A673 (cell line): ENCODE results near the gene MMP24OS. TPM values are rescaled to one million over a fixed set of nuclear protein-coding genes. Genes with fewer than 3 reads are reported as not detected.

Source experiments
- BruUV-seq: library from RNA; stranded (reverse); fragments of 400-500 nt; replicated peaks from 2 replicates; lab custom pipeline; 2021; lab: Mats Ljungman, UMichigan
- CTCF ChIA-PET: fragments of 300-600 bp; sonication (Branson Sonifier 250); formaldehyde crosslinking; loops from one replicate; lab custom pipeline; 2022; ENCODE audit warnings: antibody characterized with exemption; lab: Charles Lee
- POLR2A ChIA-PET: fragments of 300-600 bp; sonication (Branson Sonifier 250); formaldehyde crosslinking; loops from one replicate; lab custom pipeline; 2022; ENCODE audit warnings: antibody characterized with exemption; ENCODE audit not compliant: low non-redundant PET; lab: Charles Lee
- DNase-seq: peaks from one replicate; pipeline ENCODE4 v3.0.0-alpha.2; 2015; ENCODE audit warnings: low spot score
- H3K27ac ChIP-seq: fragments of 200-600 bp; sonication (generic); 2 replicates; pipeline ENCODE4 v1.5.1; 2016; ENCODE audit warnings: mixed run types, low read depth, mild to moderate bottlenecking, mixed read lengths, antibody characterized with exemption, low read length; ENCODE audit not compliant: poor library complexity, severe bottlenecking
- H3K27me3 ChIP-seq: fragments of 200-600 bp; sonication (generic); replicated peaks from 2 replicates; pipeline ENCODE4 v1.6.1; 2017; ENCODE audit warnings: mixed run types, low read depth, mild to moderate bottlenecking, mixed read lengths, antibody characterized with exemption, low read length; ENCODE audit not compliant: insufficient read depth, poor library complexity
- H3K36me3 ChIP-seq: fragments of 200-600 bp; sonication (generic); 2 replicates; pipeline ENCODE4 v1.6.1; 2016; ENCODE audit warnings: mixed run types, mild to moderate bottlenecking, mixed read lengths, antibody characterized with exemption, low read length; ENCODE audit not compliant: insufficient read depth, poor library complexity, severe bottlenecking
- H3K4me1 ChIP-seq: fragments of 200-600 bp; sonication (generic); 2 replicates; pipeline ENCODE4 v1.6.1; 2017; ENCODE audit warnings: mixed run types, mild to moderate bottlenecking, mixed read lengths, antibody characterized with exemption, low read length; ENCODE audit not compliant: insufficient read depth, poor library complexity, severe bottlenecking
- H3K4me3 ChIP-seq: fragments of 200-600 bp; sonication (generic); 2 replicates; pipeline ENCODE4 v1.5.1; 2016; ENCODE audit warnings: low read depth, mixed run types, mild to moderate bottlenecking, mixed read lengths, low read length; ENCODE audit not compliant: poor library complexity, severe bottlenecking
- H3K9me3 ChIP-seq: fragments of 200-600 bp; sonication (generic); 2 replicates; pipeline ENCODE4 v1.6.1; 2016; ENCODE audit warnings: mixed run types, low read depth, mild to moderate bottlenecking, mixed read lengths, antibody characterized with exemption, low read length; ENCODE audit not compliant: poor library complexity, severe bottlenecking
- EZH2 ChIP-seq: fragments of 200-600 bp; sonication (generic); IDR thresholded peaks from 2 replicates; pipeline ENCODE4 v1.6.1; 2017; ENCODE audit warnings: borderline replicate concordance, low read depth, mild to moderate bottlenecking, mixed read lengths, antibody characterized with exemption, low read length; ENCODE audit not compliant: poor library complexity, severe bottlenecking
- intact Hi-C: fragments of 100-400 bp; cut with micrococcal nuclease; formaldehyde crosslinking; loops from one replicate; pipeline ENCODE4 v1.10.0; 2022; ENCODE audit not compliant: unreplicated experiment
- total RNA-seq: library from RNA; stranded (reverse); gene quantifications from 2 replicates; pipeline ENCODE4 v1.2.3, GENCODE V29; 2021
- TF ChIP-seq, protein P1 (sequence below): fragments of 300-800, 200-600 bp; sonication (generic); conservative IDR thresholded peaks from 2 replicates; pipeline ENCODE4 v1.5.1; 2017; ENCODE audit warnings: low read depth, mild to moderate bottlenecking, antibody characterized with exemption, low read length, moderate library complexity, mixed read lengths

The MMP24OS gene
- total RNA-seq, 1 experiment from 2014 or later, result 26.2 TPM

- H3K27ac ChIP-seq, result no peak overlapping the region
- BruUV-seq, result no TSS peak
- H3K4me3 ChIP-seq, result no peak overlapping the region
- ChIA-PET CTCF (no interaction called here), POLR2A (no interaction called here)
- H3K9me3 ChIP-seq, result no peaks in the 10 kb centered on the region
- H3K36me3 ChIP-seq, result no peaks in the 10 kb centered on the region
- DNase-seq, result no peak
- H3K4me1 ChIP-seq, result no peaks in the 10 kb centered on the region
- TF ChIP-seq EZH2, result no peak
- TF ChIP-seq, protein P1, sequence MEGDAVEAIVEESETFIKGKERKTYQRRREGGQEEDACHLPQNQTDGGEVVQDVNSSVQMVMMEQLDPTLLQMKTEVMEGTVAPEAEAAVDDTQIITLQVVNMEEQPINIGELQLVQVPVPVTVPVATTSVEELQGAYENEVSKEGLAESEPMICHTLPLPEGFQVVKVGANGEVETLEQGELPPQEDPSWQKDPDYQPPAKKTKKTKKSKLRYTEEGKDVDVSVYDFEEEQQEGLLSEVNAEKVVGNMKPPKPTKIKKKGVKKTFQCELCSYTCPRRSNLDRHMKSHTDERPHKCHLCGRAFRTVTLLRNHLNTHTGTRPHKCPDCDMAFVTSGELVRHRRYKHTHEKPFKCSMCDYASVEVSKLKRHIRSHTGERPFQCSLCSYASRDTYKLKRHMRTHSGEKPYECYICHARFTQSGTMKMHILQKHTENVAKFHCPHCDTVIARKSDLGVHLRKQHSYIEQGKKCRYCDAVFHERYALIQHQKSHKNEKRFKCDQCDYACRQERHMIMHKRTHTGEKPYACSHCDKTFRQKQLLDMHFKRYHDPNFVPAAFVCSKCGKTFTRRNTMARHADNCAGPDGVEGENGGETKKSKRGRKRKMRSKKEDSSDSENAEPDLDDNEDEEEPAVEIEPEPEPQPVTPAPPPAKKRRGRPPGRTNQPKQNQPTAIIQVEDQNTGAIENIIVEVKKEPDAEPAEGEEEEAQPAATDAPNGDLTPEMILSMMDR, result no peak
- intact Hi-C loops, result no loop called here
- H3K27me3 ChIP-seq, result no peaks in the 10 kb centered on the region
These were observed 19.8 kb upstream of the MMP24OS start for GRCh38 chr20:35297740-35298139.

- ChIA-PET POLR2A (no interaction called here), CTCF (interaction anchor here (0.6 kb wide), 1 partner anchor 201 kb away, joined by 6 read pairs; no protein-coding TSS in a partner anchor)
- intact Hi-C loops, result no loop called here
- Histone ChIP-seq H3K27me3 (no peaks in the 10 kb centered on the region), H3K4me3 (no peak overlapping the region), H3K36me3 (no peaks in the 10 kb centered on the region), H3K27ac (no peak overlapping the region), H3K4me1 (no peaks in the 10 kb centered on the region), H3K9me3 (no peaks in the 10 kb centered on the region)
- no peak for DNase-seq
- no peak for TF ChIP-seq EZH2
- TF ChIP-seq, protein P1, result no peak
- no TSS peak for BruUV-seq
These were observed 19.2 kb upstream of the MMP24OS start for GRCh38 chr20:35297155-35297554.

GRCh38 chr20:35296101-35296554 is 18.2 kb upstream of the MMP24OS start:
- TF ChIP-seq, protein P1, result no peak
- TF ChIP-seq EZH2, result no peak
- ChIA-PET POLR2A (interaction anchor here (0.6 kb wide), 1 partner anchor 1677 kb away, joined by 3 read pairs; no protein-coding TSS in a partner anchor), CTCF (no interaction called here)
- BruUV-seq, result no TSS peak
- H3K4me1 ChIP-seq, result no peaks in the 10 kb centered on the region
- no peak overlapping the region for H3K4me3 ChIP-seq
- no peaks in the 10 kb centered on the region for H3K27me3 ChIP-seq
- no peak for DNase-seq
- no peaks in the 10 kb centered on the region for H3K9me3 ChIP-seq
- H3K27ac ChIP-seq, result no peak overlapping the region
- no peaks in the 10 kb centered on the region for H3K36me3 ChIP-seq
- intact Hi-C loops, result no loop called here
